Thyroid gland (tissue), 4 donors: ENCODE data around the gene DLG1. TPM values are rescaled to one million over a fixed set of nuclear protein-coding genes. Genes with fewer than 3 reads are reported as not detected.

Experiments
- DNase-seq, 2 donors: peaks; one replicate each; pipeline ENCODE4 v3.0.0-alpha.2; 2019
- H3K27ac ChIP-seq, 3 donors: fragments of 200-600 bp; sonication (generic); 1 replicate in 2 of 3; 2 replicates in 1 of 3; pipeline ENCODE4 v1.5.1; 2016 to 2019; ENCODE audit warnings: mild to moderate bottlenecking in 1 of 3, moderate library complexity in 1 of 3
- H3K27me3 ChIP-seq: fragments of 200-600 bp; sonication (generic); one replicate; pipeline ENCODE4 v1.5.1; 2019
- H3K36me3 ChIP-seq, 2 donors: fragments of 200-600 bp; sonication (generic); one replicate each; pipeline ENCODE4 v1.5.1; 2016 to 2019
- H3K4me1 ChIP-seq, 2 donors: fragments of 200-600 bp; sonication (generic); one replicate each; pipeline ENCODE4 v1.5.1; 2017 to 2019
- H3K4me3 ChIP-seq, 3 donors: fragments of 200-600 bp; sonication (generic); replicated peaks in 1 of 3; 1 replicate in 2 of 3; 2 replicates in 1 of 3; pipeline ENCODE4 v1.5.1; 2016; ENCODE audit warnings: mild to moderate bottlenecking in 1 of 3
- H3K9me3 ChIP-seq: fragments of 200-600 bp; sonication (generic); one replicate; pipeline ENCODE4 v1.5.1; 2017
- CTCF ChIP-seq, 6 experiments: fragments of 200-600 bp in 3 of 6; fragments of 450-650 bp in 3 of 6; sonication (generic) in 3 of 6; IDR thresholded peaks; one replicate each; pipeline ENCODE4 v1.5.1; 2016 to 2019; ENCODE audit warnings: antibody characterized with exemption in 6 of 6, mild to moderate bottlenecking in 2 of 6, inconsistent platforms in 1 of 6, moderate library complexity in 1 of 6
- POLR2A ChIP-seq, 2 donors: fragments of 450-650 bp; IDR thresholded peaks; one replicate each; pipeline ENCODE4 v1.6.1; 2017; ENCODE audit warnings: antibody characterized with exemption in 2 of 2, mild to moderate bottlenecking in 2 of 2, moderate library complexity in 1 of 2
- WGBS, 2 donors: methylation state at CpG; one replicate each; pipeline ENCODE4 v1.1.5; 2017; 5-methylcytosine and 5-hydroxymethylcytosine counted together
- intact Hi-C: fragments of 100-400 bp; cut with DNase I; formaldehyde crosslinking; loops from one replicate; pipeline ENCODE4 v1.15.1; 2023
- total RNA-seq, 4 donors: library from RNA; depleted of rRNA; stranded (reverse); fragments of >200 nt; gene quantifications; one replicate each; pipeline ENCODE4 v1.2.3, GENCODE V29; 2016

DLG1 gene
- total RNA-seq, 4 donors from 2014 or later = 111 to 233 (median 174) TPM

- H3K4me1 ChIP-seq = peaks cover 6 to 9% of the 10 kb centered on the region in 2 donors
- no peaks in the 10 kb centered on the region for H3K27me3 ChIP-seq
- 84 to 87% methylated on average over 8 of the region's 8 CpGs for WGBS, 2 donors
- no peak overlapping the region for H3K27ac ChIP-seq
- H3K4me3 ChIP-seq = no peak overlapping the region
- no peak for TF ChIP-seq CTCF (IDR thresholded peaks at IDR 0.05)
- no peak for TF ChIP-seq POLR2A (IDR thresholded peaks at IDR 0.05)
- DNase-seq = no peak
- intact Hi-C loops = loop anchor here (10.0 kb wide), 2 partner anchors 177 to 497 kb away; no protein-coding TSS in a partner anchor
- H3K36me3 ChIP-seq = no peaks in the 10 kb centered on the region
- H3K9me3 ChIP-seq = no peaks in the 10 kb centered on the region
Observed at GRCh38 chr3:197007953-197008352, 290.5 kb downstream of the DLG1 start.

GRCh38 chr3:197007296-197007940 is 291.0 kb downstream of the DLG1 start:
- Histone ChIP-seq H3K27ac (no peak overlapping the region), H3K4me3 (no peak overlapping the region), H3K27me3 (no peaks in the 10 kb centered on the region), H3K4me1 (peaks cover 7 to 9% of the 10 kb centered on the region in 2 donors), H3K9me3 (no peaks in the 10 kb centered on the region), H3K36me3 (no peaks in the 10 kb centered on the region)
- no peak for TF ChIP-seq POLR2A (IDR thresholded peaks at IDR 0.05)
- TF ChIP-seq CTCF (IDR thresholded peaks at IDR 0.05) = no peak
- 87 to 90% methylated on average over 12 of the region's 12 CpGs for WGBS, 2 donors
- no peak for DNase-seq
- intact Hi-C loops = loop anchor here (10.0 kb wide), 2 partner anchors 177 to 497 kb away; no protein-coding TSS in a partner anchor

- 94 to 99% methylated on average over 5 of the region's 5 CpGs for WGBS, 2 donors
- TF ChIP-seq CTCF (IDR thresholded peaks at IDR 0.05) = no peak
- no peak for TF ChIP-seq POLR2A (IDR thresholded peaks at IDR 0.05)
- Histone ChIP-seq H3K4me3 (no peak overlapping the region), H3K4me1 (peaks cover 9 to 12% of the 10 kb centered on the region in 2 donors), H3K27me3 (no peaks in the 10 kb centered on the region), H3K9me3 (no peaks in the 10 kb centered on the region), H3K36me3 (no peaks in the 10 kb centered on the region), H3K27ac (no peak overlapping the region)
- intact Hi-C loops = loop anchor here (10.0 kb wide), 2 partner anchors 178 to 498 kb away; no protein-coding TSS in a partner anchor
- DNase-seq = no peak
Observed at GRCh38 chr3:197006860-197007259, 291.6 kb downstream of the DLG1 start.

GRCh38 chr3:197006446-197006845 is 292.0 kb downstream of the DLG1 start:
- Histone ChIP-seq H3K36me3 (no peaks in the 10 kb centered on the region), H3K9me3 (no peaks in the 10 kb centered on the region), H3K4me1 (peaks cover 9 to 12% of the 10 kb centered on the region in 2 donors), H3K4me3 (no peak overlapping the region), H3K27me3 (no peaks in the 10 kb centered on the region), H3K27ac (no peak overlapping the region)
- WGBS, 2 donors = 91 to 97% methylated on average over 9 to 11 of the region's 11 CpGs
- DNase-seq = no peak
- TF ChIP-seq CTCF (IDR thresholded peaks at IDR 0.05) (no peak), POLR2A (IDR thresholded peaks at IDR 0.05) (no peak)
- intact Hi-C loops = loop anchor here (10.0 kb wide), 2 partner anchors 178 to 498 kb away; no protein-coding TSS in a partner anchor
